HL-60 (cell line): ENCODE results near the gene MAP3K13.
"Not testable (repeated sequence)": the region's sequence is repeated elsewhere in the genome, so short reads cannot be mapped to it uniquely, and the experiment has no call there.

Experiments used
- POLR2AphosphoS5 ChIP-seq: IDR thresholded peaks from 2 replicates; pipeline ENCODE4 v1.6.1; 2012; ENCODE audit warnings: low read depth
- TF ChIP-seq, protein P1 (sequence below): IDR thresholded peaks from one replicate; pipeline ENCODE4 v1.5.1; 2011; ENCODE audit warnings: low read length, control low read depth, inconsistent platforms; ENCODE audit not compliant: insufficient read depth
- TF ChIP-seq, protein P2 (sequence below): IDR thresholded peaks from 2 replicates; pipeline ENCODE4 v1.6.1; 2012; ENCODE audit warnings: low read depth; ENCODE audit not compliant: insufficient replicate concordance

DNA sequence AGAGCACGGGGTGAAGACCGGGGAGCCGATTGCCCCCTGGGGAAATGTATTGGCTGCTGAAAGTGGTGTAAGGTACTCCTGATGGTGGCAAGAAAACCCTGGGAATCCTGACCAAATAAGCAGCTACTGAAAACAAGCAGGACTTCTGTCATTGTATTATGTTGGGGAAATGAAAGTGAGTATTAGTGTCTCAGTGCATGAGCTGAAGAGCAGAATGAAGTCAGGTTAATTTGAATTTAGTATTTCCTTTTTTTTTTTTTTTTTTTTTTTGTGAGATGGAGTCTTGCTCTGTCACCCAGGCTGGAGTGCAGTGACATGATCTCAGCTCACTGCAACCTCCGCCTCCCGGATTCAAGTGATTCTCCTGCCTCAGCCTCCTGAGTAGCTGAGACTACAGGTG lies 103.2 kb downstream of the MAP3K13 start:
- TF ChIP-seq, protein P1, sequence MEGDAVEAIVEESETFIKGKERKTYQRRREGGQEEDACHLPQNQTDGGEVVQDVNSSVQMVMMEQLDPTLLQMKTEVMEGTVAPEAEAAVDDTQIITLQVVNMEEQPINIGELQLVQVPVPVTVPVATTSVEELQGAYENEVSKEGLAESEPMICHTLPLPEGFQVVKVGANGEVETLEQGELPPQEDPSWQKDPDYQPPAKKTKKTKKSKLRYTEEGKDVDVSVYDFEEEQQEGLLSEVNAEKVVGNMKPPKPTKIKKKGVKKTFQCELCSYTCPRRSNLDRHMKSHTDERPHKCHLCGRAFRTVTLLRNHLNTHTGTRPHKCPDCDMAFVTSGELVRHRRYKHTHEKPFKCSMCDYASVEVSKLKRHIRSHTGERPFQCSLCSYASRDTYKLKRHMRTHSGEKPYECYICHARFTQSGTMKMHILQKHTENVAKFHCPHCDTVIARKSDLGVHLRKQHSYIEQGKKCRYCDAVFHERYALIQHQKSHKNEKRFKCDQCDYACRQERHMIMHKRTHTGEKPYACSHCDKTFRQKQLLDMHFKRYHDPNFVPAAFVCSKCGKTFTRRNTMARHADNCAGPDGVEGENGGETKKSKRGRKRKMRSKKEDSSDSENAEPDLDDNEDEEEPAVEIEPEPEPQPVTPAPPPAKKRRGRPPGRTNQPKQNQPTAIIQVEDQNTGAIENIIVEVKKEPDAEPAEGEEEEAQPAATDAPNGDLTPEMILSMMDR = not testable (repeated sequence)
- TF ChIP-seq, protein P2, sequence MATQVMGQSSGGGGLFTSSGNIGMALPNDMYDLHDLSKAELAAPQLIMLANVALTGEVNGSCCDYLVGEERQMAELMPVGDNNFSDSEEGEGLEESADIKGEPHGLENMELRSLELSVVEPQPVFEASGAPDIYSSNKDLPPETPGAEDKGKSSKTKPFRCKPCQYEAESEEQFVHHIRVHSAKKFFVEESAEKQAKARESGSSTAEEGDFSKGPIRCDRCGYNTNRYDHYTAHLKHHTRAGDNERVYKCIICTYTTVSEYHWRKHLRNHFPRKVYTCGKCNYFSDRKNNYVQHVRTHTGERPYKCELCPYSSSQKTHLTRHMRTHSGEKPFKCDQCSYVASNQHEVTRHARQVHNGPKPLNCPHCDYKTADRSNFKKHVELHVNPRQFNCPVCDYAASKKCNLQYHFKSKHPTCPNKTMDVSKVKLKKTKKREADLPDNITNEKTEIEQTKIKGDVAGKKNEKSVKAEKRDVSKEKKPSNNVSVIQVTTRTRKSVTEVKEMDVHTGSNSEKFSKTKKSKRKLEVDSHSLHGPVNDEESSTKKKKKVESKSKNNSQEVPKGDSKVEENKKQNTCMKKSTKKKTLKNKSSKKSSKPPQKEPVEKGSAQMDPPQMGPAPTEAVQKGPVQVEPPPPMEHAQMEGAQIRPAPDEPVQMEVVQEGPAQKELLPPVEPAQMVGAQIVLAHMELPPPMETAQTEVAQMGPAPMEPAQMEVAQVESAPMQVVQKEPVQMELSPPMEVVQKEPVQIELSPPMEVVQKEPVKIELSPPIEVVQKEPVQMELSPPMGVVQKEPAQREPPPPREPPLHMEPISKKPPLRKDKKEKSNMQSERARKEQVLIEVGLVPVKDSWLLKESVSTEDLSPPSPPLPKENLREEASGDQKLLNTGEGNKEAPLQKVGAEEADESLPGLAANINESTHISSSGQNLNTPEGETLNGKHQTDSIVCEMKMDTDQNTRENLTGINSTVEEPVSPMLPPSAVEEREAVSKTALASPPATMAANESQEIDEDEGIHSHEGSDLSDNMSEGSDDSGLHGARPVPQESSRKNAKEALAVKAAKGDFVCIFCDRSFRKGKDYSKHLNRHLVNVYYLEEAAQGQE = not testable (repeated sequence)
- TF ChIP-seq POLR2AphosphoS5 = not testable (repeated sequence)
